22Rv1 (cell line): ENCODE measurements around the gene ALDH1A2.

Experiments
- ZFX ChIP-seq: fragments of 450-650 bp; IDR thresholded peaks from 2 replicates; pipeline ENCODE4 v1.6.1; 2017; ENCODE audit warnings: antibody characterized with exemption, borderline replicate concordance
- TF ChIP-seq, protein P1 (sequence below): fragments of 450-650 bp; IDR thresholded peaks from 2 replicates; pipeline ENCODE4 v1.5.1; 2017; ENCODE audit warnings: mild to moderate bottlenecking

DNA sequence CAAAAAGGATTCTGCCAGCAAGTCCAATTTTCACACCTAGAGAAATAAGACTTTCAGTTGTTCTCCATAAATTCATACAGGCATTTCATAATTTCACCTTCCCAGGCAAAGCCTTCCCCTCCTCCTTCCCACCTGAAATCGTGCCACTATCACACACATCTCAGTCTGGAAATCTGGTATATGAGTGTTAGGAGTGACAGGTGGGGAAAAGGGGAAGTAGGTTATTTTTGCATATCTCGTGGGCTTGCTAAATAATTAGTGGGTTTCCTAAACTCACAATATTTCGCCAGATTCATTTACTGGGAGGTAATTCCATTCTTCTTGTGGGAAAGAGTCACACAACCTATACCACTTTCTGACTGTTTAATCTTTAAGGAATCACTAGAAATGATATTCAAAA, 7.4 kb downstream of the ALDH1A2 start:
- TF ChIP-seq, protein P1, sequence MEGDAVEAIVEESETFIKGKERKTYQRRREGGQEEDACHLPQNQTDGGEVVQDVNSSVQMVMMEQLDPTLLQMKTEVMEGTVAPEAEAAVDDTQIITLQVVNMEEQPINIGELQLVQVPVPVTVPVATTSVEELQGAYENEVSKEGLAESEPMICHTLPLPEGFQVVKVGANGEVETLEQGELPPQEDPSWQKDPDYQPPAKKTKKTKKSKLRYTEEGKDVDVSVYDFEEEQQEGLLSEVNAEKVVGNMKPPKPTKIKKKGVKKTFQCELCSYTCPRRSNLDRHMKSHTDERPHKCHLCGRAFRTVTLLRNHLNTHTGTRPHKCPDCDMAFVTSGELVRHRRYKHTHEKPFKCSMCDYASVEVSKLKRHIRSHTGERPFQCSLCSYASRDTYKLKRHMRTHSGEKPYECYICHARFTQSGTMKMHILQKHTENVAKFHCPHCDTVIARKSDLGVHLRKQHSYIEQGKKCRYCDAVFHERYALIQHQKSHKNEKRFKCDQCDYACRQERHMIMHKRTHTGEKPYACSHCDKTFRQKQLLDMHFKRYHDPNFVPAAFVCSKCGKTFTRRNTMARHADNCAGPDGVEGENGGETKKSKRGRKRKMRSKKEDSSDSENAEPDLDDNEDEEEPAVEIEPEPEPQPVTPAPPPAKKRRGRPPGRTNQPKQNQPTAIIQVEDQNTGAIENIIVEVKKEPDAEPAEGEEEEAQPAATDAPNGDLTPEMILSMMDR, result no peak
- no peak for TF ChIP-seq ZFX
